T-helper 1 cell (primary cell): ENCODE results near the gene PLEKHA6.

ENCODE experiments used
- DNase-seq, 5 donors: peaks; one replicate each; pipeline ENCODE4 v3.0.0-alpha.2; 2012 to 2020

Gene PLEKHA6

DNA sequence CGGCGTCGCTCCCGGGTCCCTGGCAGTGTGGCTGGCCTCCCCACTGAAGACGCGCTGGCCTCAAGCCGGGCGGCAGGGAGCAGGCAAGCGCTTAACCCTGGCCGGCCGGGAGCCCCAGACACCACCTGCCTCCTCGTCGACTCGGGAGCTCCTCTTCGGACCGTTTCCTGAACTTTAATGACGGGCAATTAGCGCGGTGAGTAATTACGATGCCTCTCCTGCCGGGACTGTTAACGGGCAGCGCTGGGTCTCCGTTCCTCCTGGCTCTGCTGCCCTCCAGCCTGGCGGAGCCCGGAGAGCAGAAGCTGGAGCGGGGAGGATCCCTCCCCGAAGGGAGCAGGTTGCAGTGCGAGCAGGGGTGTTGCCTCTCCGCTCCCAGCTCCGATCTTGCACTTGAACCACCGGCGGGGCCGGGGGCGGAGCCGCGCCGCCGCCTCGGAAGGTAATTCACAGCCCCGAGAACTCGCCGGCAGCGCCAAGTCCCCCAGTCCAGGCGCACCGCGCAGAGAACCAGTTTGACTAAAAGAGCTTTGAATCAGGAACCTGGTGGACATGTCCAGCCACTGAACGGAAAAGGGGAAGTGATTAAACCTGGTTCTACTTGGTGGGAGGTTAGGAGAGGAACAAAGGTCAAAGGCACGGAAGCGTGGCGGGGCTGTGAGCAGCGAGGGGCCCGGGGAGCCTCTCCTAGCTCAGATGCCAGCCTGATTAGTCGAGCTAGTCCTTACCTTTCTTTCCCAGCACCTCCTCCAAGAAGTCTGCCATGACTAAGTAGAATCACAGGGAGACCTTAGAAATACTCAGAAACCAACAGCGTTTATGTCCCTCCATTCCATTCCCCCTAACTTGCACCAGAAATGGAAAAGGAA lies 18.3 kb upstream of the PLEKHA6 start:
- peak in 3 of 5 donors; percentile 18 to 33 (median 26) for DNase-seq

DNA sequence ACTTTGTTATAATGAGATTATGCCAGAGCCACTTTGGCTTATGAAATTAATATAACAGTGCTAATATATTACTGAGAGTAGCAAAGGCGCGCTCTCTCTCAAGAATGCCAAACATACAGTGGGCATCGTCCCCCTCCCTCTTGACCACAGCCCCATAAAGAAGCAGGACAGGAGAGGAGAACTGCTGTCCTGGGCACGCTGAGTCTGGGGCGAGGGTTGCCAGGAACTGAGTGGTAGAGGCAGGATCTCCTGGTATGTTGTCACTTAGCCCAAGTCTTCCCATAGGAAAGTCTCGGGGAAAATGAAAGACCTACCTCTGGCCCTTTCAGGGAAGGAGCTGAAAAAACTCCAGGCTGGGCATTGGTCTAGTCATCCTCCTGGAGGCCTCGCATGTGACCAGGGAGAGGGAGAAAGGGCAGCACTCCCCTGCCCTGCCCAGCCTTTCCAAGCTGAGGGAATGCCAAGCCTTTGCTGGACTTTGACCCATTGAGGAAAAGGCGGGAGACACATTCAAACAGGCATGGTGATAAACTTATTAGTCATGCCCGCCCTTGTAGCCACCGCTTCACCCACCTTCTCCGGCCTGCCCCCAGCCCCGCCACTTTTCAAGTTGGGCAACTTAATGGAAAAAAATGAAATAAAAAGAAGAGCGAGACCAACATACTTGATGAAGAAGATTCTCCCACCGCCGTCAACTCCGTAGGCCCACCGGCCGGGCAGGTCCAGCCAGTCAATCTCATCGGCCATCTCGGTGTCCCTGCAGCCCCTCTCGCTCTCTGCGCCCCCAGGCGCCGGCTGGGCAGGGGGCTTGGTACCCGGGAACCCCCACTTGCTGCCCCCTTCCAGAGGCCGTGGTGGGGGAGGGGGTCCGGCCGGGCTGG lies 17.4 kb upstream of the PLEKHA6 start:
- DNase-seq, result no peak

DNA sequence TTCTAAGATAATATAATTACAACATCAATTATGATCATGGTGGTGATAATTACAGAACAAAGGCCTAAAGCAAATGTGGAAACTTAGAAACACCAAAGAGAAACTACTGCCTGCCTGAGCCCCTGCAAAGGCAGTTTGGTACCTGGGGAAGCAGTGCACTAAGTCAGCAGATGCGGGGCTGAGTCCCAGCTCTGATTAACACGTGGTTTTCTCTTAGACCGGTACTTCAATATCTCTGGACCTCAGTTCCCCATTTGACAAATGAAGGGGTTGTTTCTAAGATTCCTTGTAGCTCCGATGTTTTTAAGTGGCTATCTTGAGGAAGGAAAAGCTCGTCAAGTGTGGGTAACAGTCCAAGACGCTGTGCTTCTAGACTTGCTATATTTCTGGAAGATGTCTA lies 16.7 kb upstream of the PLEKHA6 start:
- no peak for DNase-seq

DNA sequence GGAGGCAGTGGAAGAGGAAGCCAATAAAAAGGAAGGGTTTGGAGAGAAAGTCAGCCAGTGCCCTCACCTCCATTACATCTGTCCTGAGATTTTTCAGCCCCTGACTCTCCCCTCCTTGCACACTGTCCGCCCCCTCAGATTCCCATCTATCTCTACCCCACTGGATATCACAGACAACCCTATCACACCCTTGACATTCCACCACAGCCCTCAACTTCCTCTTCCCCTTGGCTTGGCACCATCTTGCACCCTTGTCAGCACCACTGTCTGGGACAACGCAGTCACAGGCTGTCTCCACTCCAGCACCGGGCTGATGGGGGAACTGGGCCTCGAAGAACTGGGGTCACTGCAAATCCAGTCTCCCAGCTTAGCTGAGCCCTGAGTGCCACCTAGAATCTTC lies 14.2 kb upstream of the PLEKHA6 start:
- no peak for DNase-seq

DNA sequence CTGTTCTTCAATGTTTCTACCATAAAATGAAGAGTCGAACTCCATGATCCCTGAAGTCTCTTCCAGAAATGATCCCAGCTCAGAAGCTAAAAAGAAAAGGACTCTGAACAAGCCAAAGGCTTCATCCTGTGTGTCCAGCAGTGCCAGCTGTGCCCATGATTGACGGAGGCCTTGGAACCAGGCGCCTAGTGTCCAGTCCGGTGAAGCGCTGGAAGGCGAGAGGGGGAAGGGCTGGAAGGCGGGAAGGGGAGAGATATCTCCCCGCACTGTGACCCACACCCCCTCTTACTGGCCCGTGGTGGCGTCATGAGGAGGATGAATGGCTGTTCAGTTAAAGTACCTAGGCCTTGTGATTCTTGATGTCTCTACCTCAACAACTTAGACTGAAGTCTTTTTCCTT lies 10.4 kb upstream of the PLEKHA6 start:
- no peak for DNase-seq

DNA sequence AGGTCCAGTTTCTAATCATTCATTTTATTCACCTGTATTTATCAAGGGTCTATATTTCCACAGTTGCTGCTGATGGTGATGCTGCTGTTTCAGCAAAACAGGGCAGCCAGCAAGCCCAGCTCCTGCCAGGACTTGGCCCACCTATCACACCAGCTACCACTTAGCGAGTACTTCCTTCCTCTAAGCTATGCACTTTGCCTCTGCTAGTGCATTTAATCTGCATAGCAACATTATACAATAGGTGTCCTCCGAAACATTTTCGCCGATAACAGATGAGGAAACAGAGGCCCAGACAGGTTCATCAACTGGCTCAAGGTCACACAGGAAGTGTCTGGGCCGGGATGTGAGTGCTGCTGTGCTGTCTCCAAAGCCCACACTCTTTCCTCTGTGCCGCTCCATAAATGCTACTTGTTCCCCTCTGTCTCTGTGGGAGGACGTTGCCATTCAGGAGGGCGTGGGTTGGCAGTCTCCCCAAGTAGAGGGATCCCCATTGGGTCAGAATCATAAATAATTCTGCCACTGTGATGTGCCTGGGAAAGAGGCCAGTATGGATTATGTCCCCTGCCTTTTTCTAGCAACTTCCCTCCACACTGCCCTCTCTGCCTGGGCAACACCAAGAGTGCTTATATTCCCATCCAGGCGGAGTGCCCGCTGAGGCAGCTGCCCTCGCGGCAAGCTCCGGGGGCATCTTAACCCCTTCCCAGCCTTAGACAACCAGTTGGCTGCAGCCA lies 9.4 kb upstream of the PLEKHA6 start:
- DNase-seq, result no peak

DNA sequence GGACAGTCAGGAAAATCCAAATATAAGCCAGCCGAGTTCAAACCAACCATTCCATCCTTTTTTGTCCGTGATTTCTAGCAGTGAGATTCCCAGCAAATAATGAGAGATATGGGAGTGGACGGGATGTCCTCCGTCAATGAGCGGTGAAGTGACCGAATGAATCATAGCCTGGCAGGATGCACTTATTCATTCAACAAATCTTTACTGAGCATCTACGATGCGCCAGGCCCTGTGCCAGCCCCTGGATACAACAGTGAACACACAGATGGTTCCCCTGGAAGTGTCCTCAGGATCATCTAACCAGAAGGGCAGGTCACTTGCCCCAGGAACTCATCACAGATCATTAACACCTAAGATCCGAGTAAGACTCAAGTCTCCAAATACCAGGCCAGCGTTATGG lies 8.2 kb upstream of the PLEKHA6 start:
- no peak for DNase-seq

DNA sequence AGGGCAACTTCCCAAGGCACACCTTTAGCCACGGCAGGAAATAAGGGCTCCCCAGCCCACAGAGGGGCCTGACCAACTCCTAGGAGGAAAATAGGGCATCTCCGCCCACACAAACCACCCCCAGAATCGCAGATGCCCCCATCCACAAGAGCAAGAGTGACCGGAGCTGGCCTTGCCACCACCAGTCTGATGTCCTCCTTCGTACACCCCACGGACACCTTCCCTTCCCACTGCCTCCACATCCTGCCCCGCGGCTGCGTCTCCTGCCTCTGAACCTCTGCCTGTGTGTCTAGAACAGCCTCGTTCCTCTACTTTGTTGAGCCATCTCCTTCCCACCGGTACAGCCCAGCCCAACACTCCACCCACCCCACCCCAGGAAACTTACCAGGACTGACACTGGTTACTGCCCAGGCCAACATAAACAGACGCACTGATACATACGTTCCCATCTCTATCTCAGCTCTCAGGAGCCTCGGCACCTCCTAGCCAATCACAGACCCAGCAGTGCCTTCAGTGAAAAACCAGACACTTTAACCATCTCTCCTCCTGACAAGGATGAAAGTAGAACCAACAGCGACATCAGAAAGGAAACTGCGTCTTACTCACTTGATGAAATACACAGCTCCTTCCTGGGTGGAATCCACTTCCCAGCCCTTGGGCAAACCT lies 7.6 kb upstream of the PLEKHA6 start:
- no peak for DNase-seq

DNA sequence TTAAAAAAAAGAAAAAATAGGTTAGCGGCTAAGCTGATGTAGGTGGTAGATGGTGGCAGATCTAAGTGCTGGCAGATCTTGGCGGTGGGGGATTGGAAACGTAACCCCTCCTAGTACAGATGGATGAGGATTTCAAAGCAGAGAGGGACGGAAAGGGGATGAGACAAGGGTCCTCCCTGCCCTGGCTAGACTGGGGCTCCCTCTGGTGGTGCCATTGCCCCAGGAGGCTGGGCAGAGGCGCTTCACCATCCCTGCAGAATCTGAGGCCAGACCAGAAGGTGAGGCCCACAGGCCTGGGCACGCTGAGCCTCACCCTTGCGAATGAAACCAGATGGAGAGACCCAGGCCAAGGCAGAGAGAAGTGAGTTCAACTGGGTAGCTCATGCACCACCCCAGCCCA lies 7.0 kb upstream of the PLEKHA6 start:
- DNase-seq, result no peak

DNA sequence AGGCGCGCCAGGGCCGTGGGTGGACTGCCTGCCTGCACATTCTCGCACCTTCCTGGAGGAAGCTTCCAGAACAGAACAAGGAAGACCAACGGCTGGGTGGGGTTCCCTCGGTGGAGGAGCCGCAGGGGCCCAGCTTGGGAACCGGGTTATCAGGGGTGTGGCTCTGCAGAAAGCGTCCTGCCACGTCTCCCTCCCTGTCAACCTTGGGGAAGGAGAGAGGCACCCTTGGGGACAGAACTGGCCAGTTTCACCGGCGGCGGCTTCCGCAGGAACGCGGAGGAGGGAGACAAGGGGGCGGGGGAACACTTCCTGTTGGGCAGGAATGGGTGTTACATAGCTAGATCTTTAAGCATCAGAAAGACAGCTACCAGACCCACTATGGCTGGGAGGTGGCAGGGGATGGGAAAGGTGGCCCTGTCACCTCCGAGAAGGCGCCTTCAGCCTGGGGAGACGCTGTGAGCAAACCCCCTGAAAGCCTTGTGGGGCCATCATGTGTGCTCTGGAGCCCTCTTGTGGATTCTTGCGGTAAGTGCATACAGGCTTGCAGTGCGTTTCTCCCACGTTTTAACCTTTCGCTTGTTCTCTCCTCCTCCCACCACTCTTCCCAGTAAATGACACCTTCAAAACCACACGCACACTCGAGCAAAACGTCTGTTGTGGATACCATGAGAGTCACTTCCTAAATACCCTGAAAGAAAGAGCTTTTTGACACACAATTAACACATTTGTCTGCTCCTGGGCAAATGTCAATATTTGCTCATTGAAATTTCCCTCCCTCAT lies 3.8 kb upstream of the PLEKHA6 start:
- DNase-seq, result peak; percentile 45 to 72 (median 60)

DNA sequence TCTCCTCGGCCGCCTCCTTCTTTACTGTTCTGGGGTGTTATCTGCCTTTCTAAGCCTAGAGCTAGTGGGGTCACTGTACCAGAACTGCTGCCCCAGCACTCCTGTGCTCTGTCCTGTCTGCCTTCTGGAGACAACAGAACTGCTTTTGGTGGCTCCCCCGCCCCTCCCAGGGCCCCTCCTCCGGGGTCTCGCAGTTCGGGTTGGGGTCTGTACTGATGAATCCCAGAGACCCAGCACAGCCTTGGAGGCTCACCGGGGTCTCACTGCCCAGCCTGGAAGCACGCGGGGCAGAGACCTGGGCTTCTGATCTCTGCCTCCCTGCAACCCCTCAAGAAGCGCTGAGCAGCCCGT lies 3.2 kb upstream of the PLEKHA6 start:
- DNase-seq, result no peak

DNA sequence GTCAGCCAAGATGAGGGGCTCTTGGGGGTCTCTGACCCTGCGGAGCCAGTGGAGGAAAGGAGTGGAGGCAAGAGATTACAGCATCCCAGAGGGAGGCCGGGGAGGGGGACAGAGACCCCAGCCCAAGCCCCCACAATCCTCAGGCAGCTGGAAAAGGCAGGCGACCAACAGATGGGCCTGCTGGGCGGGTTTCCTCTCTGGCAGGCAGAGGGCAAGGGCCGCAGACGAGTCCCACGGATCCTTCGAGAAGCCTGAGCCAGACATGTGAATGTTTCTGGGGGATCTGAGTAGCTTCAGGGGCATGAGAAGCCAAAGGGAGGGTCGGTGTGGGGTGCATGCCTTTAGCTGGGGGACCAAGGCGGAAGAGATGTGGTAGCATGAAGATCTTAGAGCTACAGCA lies 2.1 kb upstream of the PLEKHA6 start:
- DNase-seq, result no peak

DNA sequence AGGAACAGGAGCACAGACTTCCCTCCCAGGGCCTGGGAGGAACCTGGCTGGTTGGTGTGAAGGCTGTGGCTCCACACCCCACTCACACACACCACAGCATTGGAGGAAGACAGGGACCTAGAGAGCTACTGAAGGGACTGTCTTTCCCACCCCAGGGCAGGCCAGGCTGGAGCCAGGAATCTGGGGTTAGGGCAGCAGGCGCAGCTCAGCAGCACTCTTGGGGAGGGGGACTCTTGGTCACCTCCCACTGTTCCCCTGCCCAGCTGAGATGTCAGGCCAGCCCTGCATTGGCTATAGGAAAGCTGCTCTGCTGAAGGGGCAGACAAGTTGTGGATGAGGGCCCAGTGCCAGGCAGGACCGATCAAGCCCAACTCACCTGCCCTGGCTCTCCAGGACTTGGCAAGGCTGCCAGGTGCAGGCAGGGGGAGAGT lies 1.6 kb upstream of the PLEKHA6 start:
- DNase-seq, result no peak

DNA sequence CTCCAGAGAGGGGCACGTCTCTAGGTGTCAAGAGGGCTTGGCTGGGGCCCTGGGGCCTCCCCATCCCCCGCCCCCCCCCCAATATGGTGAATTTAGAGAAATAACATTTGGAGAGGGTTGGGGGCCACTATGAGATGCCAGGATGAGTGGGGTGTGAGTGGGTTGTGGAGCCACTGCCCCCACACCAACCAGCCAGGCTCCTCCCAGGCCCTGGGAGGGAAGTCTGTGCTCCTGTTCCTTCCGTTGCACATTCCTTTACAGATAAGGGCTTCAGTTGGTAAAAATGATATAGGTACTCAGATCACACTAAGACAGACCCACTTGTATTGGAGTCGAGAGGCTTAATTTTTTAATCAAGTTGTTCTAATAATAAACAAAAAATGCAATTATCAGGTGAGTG lies 585 bp upstream of the PLEKHA6 start:
- no peak for DNase-seq

DNA sequence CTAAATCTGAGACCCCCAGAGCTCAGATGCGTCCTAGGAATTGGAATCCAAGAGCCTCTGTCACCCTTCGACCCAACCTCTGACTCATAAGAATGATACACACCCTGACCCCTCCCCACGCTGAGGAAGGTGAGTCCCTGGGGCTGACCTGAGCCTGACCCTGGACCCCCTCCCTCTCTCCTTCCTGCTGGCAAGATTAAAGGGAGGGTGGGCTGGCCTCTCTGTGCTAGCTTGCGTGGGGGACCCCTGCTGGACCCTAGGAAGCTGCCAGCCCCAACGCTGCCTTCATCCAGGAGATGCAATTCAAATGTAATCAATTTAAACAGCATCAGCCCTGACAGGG lies 627 bp downstream of the PLEKHA6 start:
- DNase-seq, result no peak

DNA sequence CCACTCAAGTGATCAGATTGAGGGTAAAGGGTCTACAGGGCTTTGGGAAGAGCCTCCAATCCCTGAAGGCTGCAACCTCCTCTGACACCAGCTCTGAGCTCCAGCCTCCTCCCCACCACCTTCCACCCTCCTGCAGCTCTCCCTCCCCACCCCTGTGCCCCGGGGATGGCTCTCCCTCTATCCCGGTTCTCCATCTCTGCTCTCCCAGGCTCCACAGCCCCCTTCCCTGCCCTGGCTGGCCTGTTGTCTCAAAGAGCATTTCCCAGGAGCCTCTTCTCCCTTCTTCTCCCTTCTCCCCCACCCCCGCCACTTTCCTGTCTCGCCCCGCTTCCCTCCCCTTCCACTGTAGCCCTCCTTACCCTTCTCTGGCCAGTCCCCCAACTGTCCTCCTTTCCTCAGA lies 1.1 kb downstream of the PLEKHA6 start:
- DNase-seq, result no peak

DNA sequence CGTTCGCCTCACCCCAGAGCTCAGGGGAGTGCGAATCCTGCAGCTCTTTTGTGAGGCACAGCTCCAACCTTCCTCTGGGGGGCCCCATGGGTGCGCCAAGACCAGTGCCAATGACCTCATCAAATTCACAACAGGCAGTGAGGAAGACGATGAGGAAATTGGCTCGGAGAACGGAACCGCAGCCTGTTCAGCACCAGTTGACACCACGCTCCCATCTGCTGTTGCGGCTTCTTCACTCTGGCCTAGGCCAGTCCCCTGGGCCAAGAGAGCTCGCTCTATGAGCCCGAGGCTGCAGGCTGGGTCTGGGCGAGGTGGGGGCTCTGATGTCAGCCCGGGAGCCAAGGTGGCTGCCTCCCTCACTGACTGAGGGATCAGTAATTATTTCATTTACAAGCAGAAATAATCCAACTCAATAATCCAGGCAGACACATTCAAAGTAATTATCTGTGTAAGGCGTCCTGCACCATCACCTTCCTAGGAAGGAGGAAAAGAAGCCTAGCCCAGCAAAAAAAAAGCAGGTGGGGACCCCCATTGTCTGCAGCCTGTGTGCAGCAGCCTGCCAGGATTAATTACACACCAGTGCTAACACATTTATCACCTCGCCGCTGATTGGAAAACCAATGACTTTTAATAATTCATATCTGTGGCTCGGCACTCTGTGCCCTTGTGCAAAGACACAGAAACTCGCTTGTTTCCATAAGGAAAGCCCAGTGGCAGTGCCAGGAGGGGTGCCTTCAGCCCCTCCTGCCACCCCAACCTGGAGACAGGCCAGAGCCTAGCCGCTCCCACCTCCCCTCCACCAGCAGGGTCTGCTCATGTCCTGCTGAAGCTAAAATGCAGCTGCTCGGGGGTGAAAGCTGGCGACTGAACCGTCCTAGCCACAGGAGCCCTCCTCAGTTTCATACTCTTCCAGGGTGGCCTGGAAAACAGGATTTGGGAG lies 1.9 kb downstream of the PLEKHA6 start:
- no peak for DNase-seq

DNA sequence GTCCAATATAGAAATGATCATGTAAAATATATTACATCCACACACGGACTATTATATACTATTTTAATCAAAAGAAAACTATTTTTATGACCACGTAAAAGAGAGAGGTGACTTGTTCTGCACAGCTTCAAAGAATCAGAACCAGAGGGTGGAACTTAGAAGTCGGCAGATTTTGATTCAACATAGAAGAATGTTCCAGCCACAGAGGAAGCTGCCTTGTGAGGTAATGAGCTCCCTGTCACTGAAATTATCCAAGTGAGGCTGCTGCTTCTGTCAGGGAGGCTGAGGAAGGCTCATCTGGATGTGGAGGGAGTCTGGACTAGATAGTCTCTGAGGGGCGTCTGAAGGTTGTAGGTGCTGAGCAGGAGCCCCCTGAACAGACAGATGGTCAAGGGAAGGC lies 2.7 kb downstream of the PLEKHA6 start:
- DNase-seq, result no peak

DNA sequence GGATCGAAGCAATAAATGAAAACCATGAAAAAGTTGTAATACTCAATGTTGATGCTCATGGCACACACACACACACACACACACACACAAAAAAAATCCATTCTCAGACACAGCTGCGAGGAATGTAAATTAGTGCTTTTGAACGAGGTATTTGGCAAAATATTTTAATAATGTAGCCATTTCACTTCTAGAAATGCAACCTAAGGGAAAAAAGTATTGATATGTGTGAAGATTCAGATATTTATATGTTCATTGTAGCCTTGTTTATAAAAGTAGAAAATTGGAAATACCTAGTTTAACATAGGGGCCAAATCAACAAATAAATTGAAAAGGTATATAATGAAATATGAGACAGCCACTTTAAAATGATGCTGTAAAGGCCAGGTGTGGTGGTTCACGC lies 3.8 kb downstream of the PLEKHA6 start:
- no peak for DNase-seq

DNA sequence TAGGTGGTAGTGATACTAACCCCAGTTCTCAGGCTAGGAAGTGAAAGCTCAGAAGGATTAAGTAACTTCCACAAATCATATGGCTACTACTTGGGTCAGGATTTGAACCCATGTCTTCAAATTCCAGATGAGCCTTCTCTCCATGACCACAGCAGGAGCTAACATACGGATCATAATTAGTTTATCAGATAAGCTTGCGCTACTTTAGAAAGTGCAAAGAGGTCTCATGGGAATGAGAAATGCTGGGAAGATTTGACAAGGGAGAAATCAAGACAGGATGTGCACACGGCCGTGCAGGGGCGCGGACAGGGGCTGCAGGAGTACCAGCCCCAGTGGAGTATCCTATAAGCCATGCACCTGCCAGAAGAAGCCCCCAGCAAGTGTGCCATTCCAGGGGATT lies 5.2 kb downstream of the PLEKHA6 start:
- DNase-seq, result no peak
